GM19468 (cell line): ENCODE results near the gene FOXJ3.

ENCODE experiments used
- ATAC-seq: cut with Tn5 transposase; IDR thresholded peaks from one replicate; pipeline ENCODE4 v1.9.1; 2021; ENCODE audit warnings: mild to moderate bottlenecking, moderate library complexity, moderate number of reproducible peaks; ENCODE audit not compliant: unreplicated experiment; ENCODE audit errors: extremely low read depth

FOXJ3 gene

GRCh38 chr1:42152907-42153600, 182.0 kb downstream of the FOXJ3 start, which contains the start of gene GUCA2B:
GUCA2B (plus strand) TSS chr1:42153410; CDS start chr1:42153451, 41 bp downstream.
- ATAC-seq, result no peak

- no peak for ATAC-seq
Measured at GRCh38 chr1:42152119-42152518, 182.9 kb downstream of the FOXJ3 start.

- ATAC-seq, result no peak
Measured at GRCh38 chr1:42150651-42151050, 184.4 kb downstream of the FOXJ3 start.

GRCh38 chr1:42148166-42148565, 186.9 kb downstream of the FOXJ3 start:
- no peak for ATAC-seq

- ATAC-seq, result no peak
Measured at GRCh38 chr1:42146626-42147320, 188.3 kb downstream of the FOXJ3 start.

GRCh38 chr1:42145764-42146625, 189.0 kb downstream of the FOXJ3 start:
- ATAC-seq, result no peak

- ATAC-seq, result no peak
Measured at GRCh38 chr1:42145389-42145716, 189.7 kb downstream of the FOXJ3 start.

GRCh38 chr1:42144711-42145388, 190.2 kb downstream of the FOXJ3 start:
- ATAC-seq, result no peak

- ATAC-seq, result no peak
Measured at GRCh38 chr1:42143896-42144710, 190.9 kb downstream of the FOXJ3 start.

- ATAC-seq, result no peak
Measured at GRCh38 chr1:42142894-42143675, 191.9 kb downstream of the FOXJ3 start.

- no peak for ATAC-seq
Measured at GRCh38 chr1:42141978-42142377, 193.1 kb downstream of the FOXJ3 start.

GRCh38 chr1:42140191-42140590, 194.8 kb downstream of the FOXJ3 start:
- ATAC-seq, result no peak

GRCh38 chr1:42139444-42139843, 195.6 kb downstream of the FOXJ3 start:
- ATAC-seq, result no peak

- no peak for ATAC-seq
Measured at GRCh38 chr1:42138586-42138985, 196.4 kb downstream of the FOXJ3 start.

- ATAC-seq, result no peak
Measured at GRCh38 chr1:42137766-42138165, 197.3 kb downstream of the FOXJ3 start.

- no peak for ATAC-seq
Measured at GRCh38 chr1:42136466-42136865, 198.6 kb downstream of the FOXJ3 start.

- ATAC-seq, result no peak
Measured at GRCh38 chr1:42135426-42135825, 199.6 kb downstream of the FOXJ3 start.

- ATAC-seq, result no peak
Measured at GRCh38 chr1:42133809-42134526, 201.1 kb downstream of the FOXJ3 start.
